Raji (cell line): ENCODE measurements around the gene UBA3.

Experiments used
- POLR2A ChIP-seq: IDR thresholded peaks from 2 replicates; pipeline ENCODE4 v1.6.1; 2011; ENCODE audit warnings: low read depth, low read length, control low read depth; ENCODE audit not compliant: insufficient read depth

UBA3 gene

GRCh38 chr3:69011096-69011730 is 69.0 kb downstream of the UBA3 start:
- no peak for TF ChIP-seq POLR2A

- TF ChIP-seq POLR2A, result no peak
Observed at GRCh38 chr3:69009559-69010410, 70.4 kb downstream of the UBA3 start.

- no peak for TF ChIP-seq POLR2A
Observed at GRCh38 chr3:69008980-69009379, 71.2 kb downstream of the UBA3 start.

- no peak for TF ChIP-seq POLR2A
Observed at GRCh38 chr3:69005791-69006482, 74.2 kb downstream of the UBA3 start.

- TF ChIP-seq POLR2A, result no peak
Observed at GRCh38 chr3:69005071-69005790, 74.9 kb downstream of the UBA3 start.
